ENCODE results near the gene DPP6.

The DPP6 gene

GRCh38 chr7:154721086-154721485 lies 668.9 kb downstream of the DPP6 start:
- no peak for DNase-seq (ENCODE audit: low read depth, low spot score)
- TF ChIP-seq, protein P1, sequence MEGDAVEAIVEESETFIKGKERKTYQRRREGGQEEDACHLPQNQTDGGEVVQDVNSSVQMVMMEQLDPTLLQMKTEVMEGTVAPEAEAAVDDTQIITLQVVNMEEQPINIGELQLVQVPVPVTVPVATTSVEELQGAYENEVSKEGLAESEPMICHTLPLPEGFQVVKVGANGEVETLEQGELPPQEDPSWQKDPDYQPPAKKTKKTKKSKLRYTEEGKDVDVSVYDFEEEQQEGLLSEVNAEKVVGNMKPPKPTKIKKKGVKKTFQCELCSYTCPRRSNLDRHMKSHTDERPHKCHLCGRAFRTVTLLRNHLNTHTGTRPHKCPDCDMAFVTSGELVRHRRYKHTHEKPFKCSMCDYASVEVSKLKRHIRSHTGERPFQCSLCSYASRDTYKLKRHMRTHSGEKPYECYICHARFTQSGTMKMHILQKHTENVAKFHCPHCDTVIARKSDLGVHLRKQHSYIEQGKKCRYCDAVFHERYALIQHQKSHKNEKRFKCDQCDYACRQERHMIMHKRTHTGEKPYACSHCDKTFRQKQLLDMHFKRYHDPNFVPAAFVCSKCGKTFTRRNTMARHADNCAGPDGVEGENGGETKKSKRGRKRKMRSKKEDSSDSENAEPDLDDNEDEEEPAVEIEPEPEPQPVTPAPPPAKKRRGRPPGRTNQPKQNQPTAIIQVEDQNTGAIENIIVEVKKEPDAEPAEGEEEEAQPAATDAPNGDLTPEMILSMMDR (IDR thresholded peaks at IDR 0.05; ENCODE audit: insufficient read depth, low read length, missing control alignments): no peak
- POLR2A ChIA-PET: no interaction called here
- CTCF ChIA-PET: no interaction called here
- no peak overlapping the region for H3K4me3 ChIP-seq (ENCODE audit: low read depth, low read length)

DNA sequence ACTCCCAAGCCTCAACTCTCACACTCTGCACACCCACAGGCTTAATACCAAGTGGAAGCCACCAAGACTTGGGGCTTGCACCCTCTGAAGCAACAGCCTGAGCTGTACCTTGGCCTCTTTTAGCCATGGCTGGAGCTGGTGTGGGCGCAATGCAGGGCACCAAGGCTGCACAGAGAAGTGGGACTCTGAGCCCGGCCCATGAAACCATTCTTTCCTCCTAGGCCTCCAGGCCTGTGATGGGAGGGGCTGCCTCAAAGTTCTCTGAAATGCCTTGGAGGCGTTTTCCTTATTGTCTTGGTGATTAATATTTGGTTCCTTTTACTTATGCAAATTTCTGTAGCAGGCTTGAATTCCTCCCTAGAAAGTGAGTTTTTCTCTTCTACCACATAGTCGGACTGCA lies 674.2 kb downstream of the DPP6 start:
- ChIA-PET CTCF (no interaction called here), POLR2A (no interaction called here)
- no peak for DNase-seq (ENCODE audit: low read depth, low spot score)
- TF ChIP-seq, protein P1 (IDR thresholded peaks at IDR 0.05; ENCODE audit: insufficient read depth, low read length, missing control alignments): no peak
- no peak overlapping the region for H3K4me3 ChIP-seq (ENCODE audit: low read depth, low read length)

DNA sequence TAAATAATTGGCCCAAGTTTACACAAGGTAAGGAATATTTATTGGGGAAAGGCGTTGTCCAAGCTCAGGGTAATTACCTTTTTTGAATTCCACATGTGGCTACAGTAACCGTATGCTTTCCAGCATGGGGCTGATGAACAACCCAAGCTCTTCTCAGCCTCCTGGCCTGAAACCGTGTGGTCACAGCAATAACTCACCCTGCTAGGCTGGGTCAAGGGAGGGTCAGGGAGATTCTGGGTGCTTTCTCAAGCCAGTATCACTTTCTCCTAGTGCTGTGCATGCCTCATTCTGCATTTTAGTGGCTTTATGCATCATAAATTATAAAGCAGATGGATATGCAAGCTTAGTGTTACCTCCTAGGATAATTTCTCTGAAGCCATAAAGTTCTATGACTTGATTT lies 676.9 kb downstream of the DPP6 start:
- H3K4me3 ChIP-seq (ENCODE audit: low read depth, low read length): no peak overlapping the region
- POLR2A ChIA-PET: interaction anchor here (0.7 kb wide), 1 partner anchor 1385 kb away, joined by 3 read pairs; no protein-coding TSS in a partner anchor
- TF ChIP-seq, protein P1 (IDR thresholded peaks at IDR 0.05; ENCODE audit: insufficient read depth, low read length, missing control alignments): no peak
- no peak for DNase-seq (ENCODE audit: low read depth, low spot score)
- CTCF ChIA-PET: no interaction called here

DNA sequence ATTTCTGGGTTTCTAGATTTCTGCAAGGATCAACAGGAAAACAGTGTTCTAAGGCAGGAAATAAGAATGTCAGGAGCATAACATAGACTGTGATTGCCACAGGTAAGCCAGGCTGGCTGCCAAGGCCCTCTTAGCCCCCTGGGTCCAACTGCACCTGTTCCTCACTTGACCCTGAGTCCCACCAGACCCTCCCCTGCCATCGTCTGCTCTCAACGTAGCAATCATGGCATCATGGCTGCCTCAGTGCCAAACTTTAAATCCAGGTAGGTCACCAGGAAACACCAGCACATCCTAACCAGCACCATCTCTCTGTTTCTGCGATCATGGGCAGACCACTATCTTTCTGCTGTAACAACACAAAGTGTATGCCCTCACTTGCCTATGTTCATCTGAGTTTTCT lies 683.6 kb downstream of the DPP6 start:
- no peak for DNase-seq (ENCODE audit: low read depth, low spot score)
- ChIA-PET POLR2A (no interaction called here), CTCF (no interaction called here)
- TF ChIP-seq, protein P1 (IDR thresholded peaks at IDR 0.05; ENCODE audit: insufficient read depth, low read length, missing control alignments): no peak
- no peak overlapping the region for H3K4me3 ChIP-seq (ENCODE audit: low read depth, low read length)

- POLR2A ChIA-PET: no interaction called here
Measured at GRCh38 chr7:154736389-154736788, 684.2 kb downstream of the DPP6 start.

DNA sequence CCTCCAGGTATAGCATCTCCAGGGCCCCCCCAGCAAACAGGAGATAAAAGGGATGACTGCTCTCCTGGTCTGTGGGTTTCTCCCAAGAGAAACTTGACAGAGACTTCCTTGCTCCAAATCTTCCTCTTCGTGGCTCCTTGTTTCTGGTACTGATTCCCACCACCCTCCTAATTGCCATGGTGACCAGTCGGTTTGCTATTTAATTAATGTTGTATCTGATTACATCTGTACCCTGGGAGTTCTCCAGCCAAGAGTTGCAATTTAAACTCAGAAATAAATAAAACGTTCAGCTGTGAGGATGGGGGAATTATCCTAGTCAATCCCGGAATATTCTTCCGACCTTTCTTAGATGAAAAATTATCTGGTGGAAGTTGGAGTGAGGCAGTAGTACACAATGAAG lies 686.0 kb downstream of the DPP6 start:
- DNase-seq (ENCODE audit: low read depth, low spot score): no peak
- POLR2A ChIA-PET: no interaction called here
- H3K4me3 ChIP-seq (ENCODE audit: low read depth, low read length): no peak overlapping the region
- CTCF ChIA-PET: no interaction called here
- TF ChIP-seq, protein P1 (IDR thresholded peaks at IDR 0.05; ENCODE audit: insufficient read depth, low read length, missing control alignments): no peak

More at GRCh38 chr7:154736389-154736788, 684.2 kb downstream of the DPP6 start:
- no peak overlapping the region for H3K4me3 ChIP-seq (ENCODE audit: low read depth, low read length)
- no peak for DNase-seq (ENCODE audit: low read depth, low spot score)
- CTCF ChIA-PET: no interaction called here
- TF ChIP-seq, protein P1 (IDR thresholded peaks at IDR 0.05; ENCODE audit: insufficient read depth, low read length, missing control alignments): no peak
